Measurements from ENCODE around the gene FCRLB.
"Not testable (repeated sequence)": the region's sequence is repeated elsewhere in the genome, so short reads cannot be mapped to it uniquely, and the experiment has no call there.

The FCRLB gene

GRCh38 chr1:161720422-161720821, 922 bp upstream of the FCRLB start:
- no peak for DNase-seq

GRCh38 chr1:161721738-161722343, 497 bp downstream of the FCRLB start:
- no peak for DNase-seq

GRCh38 chr1:161722406-161722805, 1.1 kb downstream of the FCRLB start:
- DNase-seq, result no peak

- no peak for DNase-seq
These were observed 2.3 kb downstream of the FCRLB start for GRCh38 chr1:161723459-161724141.

- DNase-seq, result not testable (repeated sequence)
These were observed 4.0 kb downstream of the FCRLB start for GRCh38 chr1:161725258-161725907.

GRCh38 chr1:161725908-161726472, 4.6 kb downstream of the FCRLB start:
- no peak for DNase-seq

- peak; percentile 60 for DNase-seq
These were observed 5.3 kb downstream of the FCRLB start for GRCh38 chr1:161726473-161727255.

- DNase-seq, result no peak
These were observed 6.0 kb downstream of the FCRLB start for GRCh38 chr1:161727256-161727924.

GRCh38 chr1:161728376-161729226, 7.3 kb downstream of the FCRLB start:
- DNase-seq, result no peak

GRCh38 chr1:161730050-161730564, 8.8 kb downstream of the FCRLB start:
- no peak for DNase-seq

GRCh38 chr1:161731241-161731640, 9.9 kb downstream of the FCRLB start:
- no peak for DNase-seq

GRCh38 chr1:161731981-161732718, 10.8 kb downstream of the FCRLB start:
- no peak for DNase-seq

GRCh38 chr1:161733526-161733925, 12.2 kb downstream of the FCRLB start:
- DNase-seq, result no peak

- DNase-seq, result no peak
These were observed 14.5 kb downstream of the FCRLB start for GRCh38 chr1:161735837-161736236.

GRCh38 chr1:161736335-161736969, 15.1 kb downstream of the FCRLB start:
- no peak for DNase-seq

- no peak for DNase-seq
These were observed 16.3 kb downstream of the FCRLB start for GRCh38 chr1:161737625-161738024.

GRCh38 chr1:161738627-161739287, 17.4 kb downstream of the FCRLB start:
- peak; percentile 38 for DNase-seq

- no peak for DNase-seq
These were observed 18.7 kb downstream of the FCRLB start for GRCh38 chr1:161739865-161740566.

- no peak for DNase-seq
These were observed 19.6 kb downstream of the FCRLB start for GRCh38 chr1:161740921-161741320.
